ENCODE measurements around the gene SPESP1. TPM values are rescaled to one million over a fixed set of nuclear protein-coding genes. Genes with fewer than 3 reads are reported as not detected.
"Not testable (repeated sequence)": the region's sequence is repeated elsewhere in the genome, so short reads cannot be mapped to it uniquely, and the experiment has no call there.

SPESP1 gene
- total RNA-seq, 1 donor from 2014 or later, result 7.6 TPM

DNA sequence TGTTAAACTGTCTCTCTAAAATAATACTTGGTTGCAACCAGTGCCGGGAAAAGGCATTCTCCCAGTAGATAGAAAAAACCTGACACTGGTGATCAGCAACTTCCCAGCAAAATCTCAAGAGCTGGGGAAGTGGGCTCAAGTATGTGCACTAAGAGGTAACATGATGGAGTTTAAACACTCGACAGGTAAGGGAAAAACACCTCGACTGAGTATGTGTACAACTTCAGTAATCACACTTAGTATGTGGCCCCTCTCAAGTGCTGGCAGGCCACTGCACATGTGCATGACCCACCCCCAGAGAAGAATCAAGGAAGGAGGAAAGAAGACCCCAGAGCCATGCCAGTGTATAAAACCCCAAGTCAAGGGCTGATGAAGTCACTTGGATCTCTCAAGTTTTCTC lies 27.4 kb downstream of the SPESP1 start:
- ATAC-seq (ENCODE audit: poor library complexity), result no peak
- intact Hi-C loops (cut with DNase I), result no loop called here
- DNase-seq, result no peak

DNA sequence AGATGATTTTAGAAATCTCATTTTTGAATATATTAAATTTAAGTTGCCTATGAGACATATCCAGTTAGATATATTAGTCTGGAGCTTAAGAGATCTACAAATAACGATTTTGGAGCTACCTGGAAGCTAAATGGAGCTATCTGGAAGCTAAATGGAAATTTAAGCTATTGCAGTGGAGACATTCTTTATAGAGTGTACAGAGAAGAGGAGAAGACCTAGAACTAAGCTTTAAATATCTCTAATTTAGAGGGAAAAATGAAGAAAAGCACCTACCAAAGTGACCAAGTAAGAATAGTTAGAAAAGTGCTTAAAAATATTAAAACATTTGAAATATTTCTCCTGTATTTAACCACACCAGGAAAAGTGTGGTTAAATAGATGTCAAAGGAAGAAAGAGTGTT lies 28.3 kb downstream of the SPESP1 start:
- ATAC-seq (ENCODE audit: poor library complexity) (no peak), DNase-seq (no peak)
- intact Hi-C loops (cut with DNase I), result no loop called here

DNA sequence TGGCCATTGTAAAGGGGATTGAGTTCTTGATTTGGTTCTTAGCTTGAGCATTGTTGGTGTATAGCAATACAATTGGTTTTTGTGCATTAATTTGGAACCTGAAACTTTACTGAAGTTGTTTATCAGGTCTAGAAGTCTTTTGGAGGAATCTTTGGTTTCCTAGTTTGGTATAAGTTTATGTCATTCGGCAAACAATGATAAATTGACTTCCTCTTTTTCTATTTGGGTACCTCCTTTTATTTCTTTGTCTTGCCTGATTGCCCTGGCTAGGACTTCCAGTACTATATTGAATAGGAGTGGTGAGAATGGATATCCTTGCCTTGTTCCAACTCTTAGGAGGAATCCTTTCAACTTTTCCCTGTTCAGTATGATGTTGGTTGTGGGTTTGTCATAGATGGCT lies 32.1 kb downstream of the SPESP1 start:
- intact Hi-C loops (cut with DNase I), result no loop called here
- no peak for ATAC-seq (ENCODE audit: poor library complexity)
- DNase-seq, result no peak

DNA sequence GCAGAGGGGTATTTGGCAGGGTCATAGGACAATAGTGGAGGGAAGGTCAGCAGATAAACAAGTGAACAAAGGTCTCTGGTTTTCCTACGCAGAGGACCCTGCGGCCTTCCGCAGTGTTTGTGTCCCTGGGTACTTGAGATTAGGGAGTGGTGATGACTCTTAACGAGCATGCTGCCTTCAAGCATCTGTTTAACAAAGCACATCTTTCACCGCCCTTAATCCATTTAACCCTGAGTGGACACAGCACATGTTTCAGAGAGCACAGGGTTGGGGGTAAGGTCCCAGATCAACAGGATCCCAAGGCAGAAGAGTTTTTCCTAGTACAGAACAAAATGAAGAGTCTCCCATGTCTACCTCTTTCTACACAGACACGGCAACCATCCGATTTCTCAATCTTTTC lies 33.4 kb downstream of the SPESP1 start:
- DNase-seq; intact Hi-C loops (cut with DNase I); ATAC-seq (ENCODE audit: poor library complexity): not testable (repeated sequence)

DNA sequence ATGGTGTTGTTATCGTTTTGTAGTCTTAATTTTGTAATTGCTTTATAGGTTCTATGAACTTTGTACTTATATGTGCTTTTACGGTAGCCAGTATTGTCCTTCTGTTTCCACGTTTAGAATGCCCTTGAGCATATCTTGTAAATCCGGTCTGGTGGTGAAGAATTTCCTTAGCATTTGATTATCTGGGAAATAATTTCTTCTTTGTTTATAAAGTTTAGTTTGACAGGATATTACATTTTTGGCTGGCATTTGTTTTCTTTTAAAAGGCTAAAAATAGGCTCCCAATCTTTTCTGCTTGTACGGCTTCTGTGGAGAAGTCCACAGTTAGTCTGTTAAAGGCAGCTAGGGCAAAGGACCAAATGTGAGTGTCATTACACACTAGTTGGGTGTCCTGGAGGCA lies 36.7 kb downstream of the SPESP1 start:
- ATAC-seq (ENCODE audit: poor library complexity) (no peak), DNase-seq (no peak)
- intact Hi-C loops (cut with DNase I), result no loop called here

DNA sequence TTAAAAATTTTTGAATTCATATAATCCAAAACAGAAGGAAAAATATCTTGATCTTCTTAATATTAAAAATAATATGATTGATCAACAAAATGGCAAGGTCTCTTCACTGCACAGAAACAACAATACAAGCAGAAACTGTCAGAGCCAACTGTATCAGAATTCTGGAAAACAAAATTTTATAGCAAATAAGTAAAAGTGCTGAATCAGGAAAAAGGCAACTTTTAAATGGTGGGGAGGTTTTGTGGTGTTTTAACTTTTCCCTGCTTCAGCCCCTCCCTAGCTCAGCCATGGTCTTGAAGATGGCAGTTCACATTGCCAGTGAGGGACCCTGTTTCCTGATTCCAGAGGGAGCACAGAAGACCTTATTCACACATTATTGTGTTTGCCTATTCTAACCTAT lies 37.6 kb downstream of the SPESP1 start:
- no peak for DNase-seq
- no peak for ATAC-seq (ENCODE audit: poor library complexity)
- intact Hi-C loops (cut with DNase I), result no loop called here

DNA sequence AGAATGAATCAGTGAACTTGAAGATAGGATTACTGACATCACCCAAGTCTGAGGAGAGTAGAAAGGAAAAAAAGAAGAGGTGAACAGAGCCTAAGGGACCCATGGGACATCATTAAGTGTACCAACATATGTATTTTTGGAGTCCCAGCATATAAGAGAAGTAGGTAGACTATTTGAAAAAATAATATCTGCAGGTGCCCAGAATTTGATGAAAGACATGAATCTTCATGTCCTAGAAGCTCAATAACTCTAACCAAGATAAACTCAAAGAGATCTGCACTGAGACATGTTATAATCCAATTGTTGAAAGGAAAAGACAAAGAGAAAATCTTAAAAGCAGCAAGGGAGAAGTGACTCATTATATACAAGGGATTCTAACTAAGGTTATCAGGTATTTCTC lies 39.0 kb downstream of the SPESP1 start:
- intact Hi-C loops (cut with DNase I), result no loop called here
- no peak for ATAC-seq (ENCODE audit: poor library complexity)

DNA sequence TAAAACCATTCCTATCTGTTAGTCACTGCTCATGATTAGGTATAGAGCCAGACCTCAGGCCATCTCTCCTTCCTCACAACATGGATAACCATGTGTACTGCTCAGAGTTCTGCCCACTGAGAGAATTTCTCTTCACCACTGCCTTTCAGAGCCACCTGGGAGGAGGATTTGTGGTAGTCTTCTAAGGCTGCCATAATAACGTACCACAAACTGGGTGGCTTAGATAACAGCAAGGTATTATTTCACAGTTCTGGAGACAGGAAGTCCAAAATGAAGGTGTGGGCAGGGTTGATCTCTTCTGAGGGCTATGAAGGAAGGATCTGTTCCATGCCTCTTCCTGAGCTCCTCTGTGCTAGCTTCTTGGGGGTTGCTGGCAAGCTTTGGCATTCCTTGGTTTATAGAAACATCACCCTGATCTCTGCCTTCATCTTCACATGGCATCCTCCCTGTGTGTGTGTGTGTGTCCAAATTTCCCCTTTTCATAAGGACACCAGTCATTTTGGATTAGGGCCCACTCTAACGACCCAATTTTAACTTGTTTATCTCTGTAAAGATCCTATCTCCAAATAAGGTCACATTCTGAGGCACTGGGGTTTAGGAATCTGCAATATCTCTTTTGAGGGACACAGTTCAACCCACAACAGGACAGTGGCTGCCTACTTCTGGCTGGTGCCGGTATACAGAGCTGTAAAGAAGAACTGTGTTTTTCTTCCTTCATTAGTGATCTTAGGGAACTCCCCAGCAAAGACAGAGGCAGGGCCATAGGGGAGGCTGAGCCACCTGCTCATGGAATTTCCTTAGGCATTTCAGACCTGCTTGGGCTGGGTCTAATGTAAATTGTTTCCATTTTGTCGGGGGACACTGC lies 42.1 kb downstream of the SPESP1 start:
- DNase-seq, result no peak
- intact Hi-C loops (cut with DNase I), result no loop called here
- no peak for ATAC-seq (ENCODE audit: poor library complexity)

More for the DNA sequence above, 39.0 kb downstream of the SPESP1 start:
- DNase-seq, result no peak

DNA sequence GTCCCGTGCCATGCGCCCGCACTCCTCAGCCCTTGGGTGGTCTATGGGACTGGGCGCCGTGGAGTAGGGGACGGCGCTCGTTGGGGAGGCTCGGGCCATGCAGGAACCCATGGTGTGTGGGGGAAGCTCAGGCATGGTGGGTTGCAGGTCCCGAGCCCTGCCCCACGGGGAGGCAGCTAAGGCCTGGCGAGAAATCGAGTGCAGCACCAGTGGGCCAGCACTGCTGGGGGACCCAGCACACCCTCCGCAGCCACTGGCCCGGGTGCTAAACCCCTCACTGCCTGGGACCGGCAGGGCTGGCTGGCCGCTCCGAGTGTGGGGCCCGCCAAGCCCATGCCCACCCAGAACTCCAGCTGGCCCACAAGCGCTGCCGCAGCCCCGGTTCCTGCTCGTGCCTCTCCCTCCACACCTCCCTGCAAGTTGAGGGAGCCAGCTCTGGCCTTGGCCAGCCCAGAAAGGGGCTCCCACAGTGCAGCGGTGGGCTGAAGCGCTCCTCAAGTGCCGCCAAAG lies 45.4 kb downstream of the SPESP1 start:
- ATAC-seq (ENCODE audit: poor library complexity); DNase-seq; intact Hi-C loops (cut with DNase I): not testable (repeated sequence)

DNA sequence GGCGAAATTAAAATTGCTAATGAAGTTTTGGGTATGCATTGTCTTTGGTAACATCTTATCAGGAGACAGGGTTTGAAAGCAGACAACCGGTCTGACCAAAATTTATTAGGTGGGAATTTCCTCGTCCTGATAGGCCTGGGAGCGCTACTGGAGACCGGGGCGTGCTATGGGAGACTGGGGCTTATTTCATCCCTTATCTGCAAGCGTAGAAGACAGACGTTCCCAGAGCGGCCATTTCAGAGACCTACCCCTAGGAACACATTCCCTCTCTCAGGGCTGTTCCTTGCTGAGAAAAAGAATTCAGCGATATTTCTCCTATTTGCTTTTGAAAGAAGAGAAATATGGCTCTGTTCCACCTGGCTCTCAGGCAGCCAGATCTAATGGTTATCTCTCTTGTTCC lies 47.1 kb downstream of the SPESP1 start:
- intact Hi-C loops (cut with DNase I); DNase-seq; ATAC-seq (ENCODE audit: poor library complexity): not testable (repeated sequence)

DNA sequence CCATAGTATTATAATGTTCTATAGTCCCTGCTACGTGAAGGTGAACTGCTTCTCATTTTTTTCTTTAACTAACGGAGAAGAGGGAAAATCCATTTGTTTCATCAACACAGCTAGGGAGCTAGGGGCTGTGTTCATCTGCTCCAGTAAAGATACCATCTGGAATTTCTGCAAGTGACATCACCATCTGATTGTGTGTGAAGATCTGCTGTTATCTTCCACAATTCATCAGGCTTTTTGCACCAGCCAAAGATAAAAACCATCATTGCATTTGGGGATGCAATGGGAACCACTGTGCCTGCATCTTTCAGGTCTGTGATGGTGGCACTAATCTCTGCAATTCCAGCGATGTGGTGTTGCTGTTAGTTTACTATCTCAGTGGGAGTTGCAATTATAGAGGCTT lies 48.7 kb downstream of the SPESP1 start:
- intact Hi-C loops (cut with DNase I), result no loop called here
- ATAC-seq (ENCODE audit: poor library complexity), result no peak
- DNase-seq, result no peak

DNA sequence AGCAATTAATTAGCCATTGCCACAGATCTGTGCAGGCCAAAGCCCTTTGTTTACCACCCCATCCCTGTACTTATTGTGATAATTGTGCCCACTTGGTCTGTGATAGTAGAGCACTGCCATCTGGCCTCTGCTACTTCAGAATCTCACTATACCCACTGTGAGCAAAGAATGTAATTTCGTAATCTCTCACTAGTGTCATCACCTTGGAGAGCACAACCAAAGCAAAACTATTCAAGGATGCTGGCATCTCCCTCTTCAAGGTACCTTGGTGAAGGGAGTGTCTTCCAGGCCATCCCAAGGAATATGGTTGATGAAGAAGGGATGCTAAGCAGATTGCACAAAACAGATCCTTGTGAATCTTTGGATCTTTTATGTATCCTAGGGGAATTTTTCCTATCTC lies 49.5 kb downstream of the SPESP1 start:
- ATAC-seq (ENCODE audit: poor library complexity) (no peak), DNase-seq (no peak)
- intact Hi-C loops (cut with DNase I), result no loop called here

DNA sequence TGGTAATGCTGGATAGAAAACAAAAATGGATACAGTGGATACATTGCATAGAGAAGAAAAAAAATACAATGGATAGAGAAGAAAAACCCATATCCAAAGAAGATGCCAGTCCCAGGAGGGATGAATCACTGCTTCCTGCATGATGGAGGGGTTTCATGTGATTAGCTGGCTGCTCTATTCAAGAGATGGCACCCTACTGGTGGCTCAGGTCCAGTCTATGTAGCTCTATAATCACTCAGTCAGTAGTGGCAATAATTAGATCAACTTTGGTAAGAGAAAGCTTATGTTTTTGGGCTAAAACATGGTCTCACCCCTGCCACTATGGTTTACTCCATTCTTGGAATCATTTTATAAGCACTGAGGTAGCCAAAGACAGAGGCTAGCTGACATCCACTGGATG lies 50.5 kb downstream of the SPESP1 start:
- intact Hi-C loops (cut with DNase I), result no loop called here
- ATAC-seq (ENCODE audit: poor library complexity) (no peak), DNase-seq (no peak)

DNA sequence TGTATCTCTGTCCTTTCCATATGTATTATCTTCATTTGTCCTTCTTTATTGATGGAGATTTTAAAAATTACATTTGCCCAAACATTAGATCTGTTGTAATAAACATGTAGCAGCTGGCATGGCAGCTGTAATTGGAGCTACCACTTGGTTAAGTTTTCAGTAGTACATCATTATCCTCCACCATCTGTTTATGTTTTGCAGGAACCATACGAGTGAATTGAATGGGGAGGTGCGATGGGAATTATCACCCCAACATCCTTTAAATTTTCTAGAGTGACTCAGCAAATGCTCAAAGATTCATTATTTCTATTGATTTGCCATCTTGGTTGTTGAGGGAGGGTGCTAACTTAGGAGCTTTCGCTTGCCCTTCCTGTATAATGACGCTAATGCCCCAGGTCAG lies 51.6 kb downstream of the SPESP1 start:
- ATAC-seq (ENCODE audit: poor library complexity) (no peak), DNase-seq (no peak)
- intact Hi-C loops (cut with DNase I), result no loop called here

DNA sequence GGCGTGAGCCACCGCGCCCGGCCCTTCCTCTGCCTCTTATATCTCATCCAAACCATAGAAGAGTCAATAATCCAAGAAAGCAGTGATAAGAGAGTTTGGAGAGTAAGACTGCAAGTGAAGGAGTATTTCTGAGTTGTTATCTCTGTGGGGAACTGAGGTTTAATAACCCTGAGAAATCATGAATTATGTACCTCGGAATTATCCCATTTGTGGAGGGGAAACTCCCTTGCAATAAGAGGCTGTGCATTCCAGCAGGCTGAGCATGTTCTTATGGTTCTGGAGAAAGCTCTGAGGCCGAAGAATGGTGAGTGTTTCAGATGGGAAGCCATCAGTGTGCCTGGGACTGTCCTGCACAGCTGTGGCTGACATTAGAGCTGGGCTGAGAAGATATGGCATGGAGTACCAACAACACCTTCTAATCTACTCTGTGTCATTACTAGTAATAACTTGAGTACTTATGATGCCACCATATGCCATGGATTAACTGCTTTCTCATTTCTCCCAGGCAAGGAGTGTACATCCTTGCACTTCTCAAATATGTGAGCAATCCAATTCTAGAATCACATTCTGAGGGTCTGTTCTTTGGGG lies 52.7 kb downstream of the SPESP1 start:
- intact Hi-C loops (cut with DNase I), result no loop called here
- DNase-seq (no peak), ATAC-seq (ENCODE audit: poor library complexity) (no peak)

DNA sequence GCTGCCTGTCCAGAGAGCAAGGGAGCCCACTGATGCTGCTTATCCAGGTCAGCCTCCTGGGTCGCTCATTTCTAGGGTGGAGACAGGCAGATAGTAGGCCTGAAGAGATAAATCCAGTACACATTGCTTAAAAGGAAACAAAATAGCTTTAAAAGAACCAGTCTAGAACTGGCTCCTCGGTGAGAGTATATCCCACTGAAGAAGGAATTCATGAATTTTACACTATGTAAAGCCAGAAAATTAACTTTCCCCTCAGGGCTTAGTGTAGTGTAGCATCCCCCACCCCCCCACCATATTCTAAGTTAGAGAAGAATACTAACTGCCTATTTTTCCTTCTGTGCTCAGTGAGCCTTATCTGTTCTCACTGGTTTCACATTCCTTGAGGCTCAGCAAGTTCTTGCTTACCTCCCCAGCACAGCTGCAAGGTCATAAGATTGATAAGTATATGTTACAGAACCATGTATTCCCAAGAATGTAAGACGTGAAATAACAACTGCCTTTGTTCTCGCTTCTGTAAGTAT lies 53.7 kb downstream of the SPESP1 start:
- DNase-seq (no peak), ATAC-seq (ENCODE audit: poor library complexity) (no peak)
- intact Hi-C loops (cut with DNase I), result no loop called here

DNA sequence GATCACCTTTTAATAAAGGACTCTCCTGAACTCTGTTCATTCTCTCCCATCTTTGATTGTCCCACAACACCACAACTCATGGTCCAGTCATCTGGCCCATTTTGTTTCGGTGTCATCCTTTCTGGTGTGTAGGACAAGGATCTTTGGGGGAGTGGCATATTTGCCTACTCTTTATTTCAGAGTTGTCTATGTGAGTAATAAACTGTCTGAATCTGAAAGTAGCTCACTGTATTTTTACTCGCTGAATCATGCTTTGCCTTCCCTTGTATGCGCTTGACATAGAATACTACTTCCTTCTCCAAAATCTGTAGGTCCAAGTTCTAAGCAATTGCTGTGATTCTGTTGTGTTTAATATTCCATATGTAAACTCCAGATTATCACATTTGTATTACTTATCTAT lies 54.3 kb downstream of the SPESP1 start:
- intact Hi-C loops (cut with DNase I), result no loop called here
- DNase-seq (no peak), ATAC-seq (ENCODE audit: poor library complexity) (no peak)

DNA sequence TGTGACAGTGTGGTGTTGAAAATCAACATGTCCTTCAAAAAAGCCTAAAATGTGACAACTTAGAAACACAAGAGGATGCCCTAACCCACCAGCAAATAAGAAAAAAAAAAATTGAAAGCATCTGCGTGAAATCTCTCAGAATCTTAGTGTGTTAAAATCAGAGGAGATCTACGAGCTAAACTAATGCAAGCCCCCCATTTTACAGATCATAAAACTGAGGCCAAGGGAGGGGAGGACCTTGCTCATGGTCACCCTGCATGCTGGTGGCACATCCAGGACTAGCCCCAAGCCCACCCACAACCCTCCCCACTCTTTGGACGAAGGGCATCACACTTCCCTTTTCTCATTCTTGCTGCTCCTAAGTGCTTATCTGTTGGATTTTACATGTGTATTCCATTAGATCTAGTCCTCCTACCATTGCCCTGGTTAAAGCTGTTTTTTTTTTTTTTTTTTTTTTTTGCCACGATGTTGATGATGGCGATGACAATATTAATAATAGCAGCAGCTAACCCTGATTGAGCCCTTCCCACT lies 55.1 kb downstream of the SPESP1 start:
- no peak for DNase-seq
- no peak for ATAC-seq (ENCODE audit: poor library complexity)
- intact Hi-C loops (cut with DNase I), result no loop called here

DNA sequence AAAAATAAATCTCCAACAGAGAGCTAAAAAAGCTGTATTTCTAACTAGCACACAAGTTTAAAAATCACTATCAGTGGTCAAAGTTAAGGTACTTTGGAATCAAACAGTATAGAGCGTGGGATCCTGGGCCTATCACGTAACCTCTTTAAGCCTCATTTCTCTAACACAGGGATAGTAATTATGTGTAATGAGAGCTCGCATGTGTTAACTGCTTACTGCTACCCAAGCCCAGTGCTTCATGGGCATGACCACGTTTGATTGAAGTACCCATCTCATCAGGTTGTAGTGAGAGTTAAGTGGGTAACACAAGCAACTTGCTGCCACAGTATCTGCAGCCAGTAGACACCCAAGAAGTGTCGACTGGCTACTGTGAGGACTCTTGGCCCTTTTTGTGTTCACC lies 56.0 kb downstream of the SPESP1 start:
- no peak for ATAC-seq (ENCODE audit: poor library complexity)
- intact Hi-C loops (cut with DNase I), result no loop called here
- no peak for DNase-seq

DNA sequence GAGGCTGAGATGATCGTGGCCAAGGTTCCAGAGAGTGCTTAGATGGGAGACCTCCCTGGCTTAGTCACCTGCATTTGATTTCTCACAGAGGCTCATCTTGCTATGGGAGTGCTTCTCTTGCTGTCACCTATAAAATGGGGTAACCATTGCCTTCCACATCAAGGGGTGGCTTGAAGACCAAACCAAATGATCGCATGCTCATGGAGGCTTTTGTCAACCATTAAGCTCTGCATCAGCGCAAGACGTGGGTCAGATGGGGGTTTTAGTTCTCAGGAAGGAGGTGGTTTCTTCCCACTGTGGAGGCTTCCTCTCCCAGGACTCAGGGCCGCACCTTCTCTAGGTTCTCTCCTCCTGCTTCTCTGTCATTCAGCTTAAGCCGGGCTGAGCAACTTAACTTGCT lies 56.8 kb downstream of the SPESP1 start:
- ATAC-seq (ENCODE audit: poor library complexity) (no peak), DNase-seq (no peak)
- intact Hi-C loops (cut with DNase I), result no loop called here

Measured in Right ventricle myocardium superior (tissue), 1 donor.